NCI-H2029 (cell line): ENCODE data around the gene MGAT1.
"Not testable (repeated sequence)": the region's sequence is repeated elsewhere in the genome, so short reads cannot be mapped to it uniquely, and the experiment has no call there.

ENCODE experiments used
- DNase-seq: peaks from one replicate; lab custom pipeline; 2025; lab: John Stamatoyannopoulos, UW

The MGAT1 gene

GRCh38 chr5:180785121-180785781 is 17.4 kb downstream of the MGAT1 start:
- DNase-seq = no peak

GRCh38 chr5:180784497-180785097 is 18.0 kb downstream of the MGAT1 start:
- peak; percentile 52 for DNase-seq

- no peak for DNase-seq
These were observed 19.1 kb downstream of the MGAT1 start for GRCh38 chr5:180783340-180784052.

- DNase-seq = no peak
These were observed 19.9 kb downstream of the MGAT1 start for GRCh38 chr5:180782748-180783147.

GRCh38 chr5:180781900-180782326 is 20.7 kb downstream of the MGAT1 start:
- not testable (repeated sequence) for DNase-seq

- no peak for DNase-seq
These were observed 22.5 kb downstream of the MGAT1 start for GRCh38 chr5:180779985-180780610.

- no peak for DNase-seq
These were observed 25.1 kb downstream of the MGAT1 start for GRCh38 chr5:180777475-180777874.

GRCh38 chr5:180776376-180776775 is 26.2 kb downstream of the MGAT1 start:
- DNase-seq = no peak

- DNase-seq = no peak
These were observed 27.0 kb downstream of the MGAT1 start for GRCh38 chr5:180775624-180776023.

- DNase-seq = no peak
These were observed 30.8 kb downstream of the MGAT1 start for GRCh38 chr5:180771839-180772238.

- DNase-seq = no peak
These were observed 32.8 kb downstream of the MGAT1 start for GRCh38 chr5:180769821-180770220.

- no peak for DNase-seq
These were observed 47.0 kb downstream of the MGAT1 start for GRCh38 chr5:180755601-180756000.

- no peak for DNase-seq
These were observed 58.4 kb downstream of the MGAT1 start for GRCh38 chr5:180744253-180744652.

- DNase-seq = no peak
These were observed 59.9 kb downstream of the MGAT1 start for GRCh38 chr5:180742727-180743126.

GRCh38 chr5:180740953-180741352 is 61.7 kb downstream of the MGAT1 start:
- DNase-seq = not testable (repeated sequence)

GRCh38 chr5:180739958-180740357 is 62.6 kb downstream of the MGAT1 start, which contains the start of gene OR2Y1:
Gene OR2Y1 (minus strand): TSS chr5:180740058. CDS start chr5:180740058, 0 bp downstream.
- no peak for DNase-seq

GRCh38 chr5:180739271-180739670 is 63.3 kb downstream of the MGAT1 start:
- no peak for DNase-seq

- no peak for DNase-seq
These were observed 66.1 kb downstream of the MGAT1 start for GRCh38 chr5:180736536-180736935.
